HepG2 (cell line): Measurements from ENCODE around the gene EPHA2. TPM values are rescaled to one million over a fixed set of nuclear protein-coding genes. Genes with fewer than 3 reads are reported as not detected.

Source experiments
- BHLHE40 ChIP-seq: IDR thresholded peaks from 2 replicates; pipeline ENCODE4 v1.6.1; 2011; ENCODE audit warnings: low read length, improper control_type of control experiment
- GABPA ChIP-seq, 2 experiments: IDR thresholded peaks; 2 replicates each; pipeline ENCODE4 v1.6.1; 2011 to 2016; ENCODE audit warnings: low read depth in 2 of 2, low read length in 1 of 2, missing biosample characterization in 1 of 2, missing genetic modification characterization in 1 of 2
- GTF2F1 ChIP-seq: fragments of 150-350 bp; IDR thresholded peaks from 2 replicates; pipeline ENCODE4 v1.6.1; 2014; ENCODE audit warnings: low read length
- HMGXB3 ChIP-seq: sonication (generic); formaldehyde crosslinking; IDR thresholded peaks from 2 replicates; pipeline ENCODE4 v1.4.0; 2020; ENCODE audit warnings: missing genetic modification reagents, borderline replicate concordance
- HNF4A ChIP-seq: sonication (generic); formaldehyde crosslinking; IDR thresholded peaks from 2 replicates; pipeline ENCODE4 v1.4.0; 2020; ENCODE audit warnings: missing genetic modification reagents
- HOXA5 ChIP-seq: sonication (generic); formaldehyde crosslinking; IDR thresholded peaks from 2 replicates; pipeline ENCODE4 v1.4.0; 2020; ENCODE audit warnings: missing genetic modification reagents
- JDP2 ChIP-seq: sonication (generic); formaldehyde crosslinking; IDR thresholded peaks from 2 replicates; pipeline ENCODE4 v1.8.1; 2022; ENCODE audit warnings: missing genetic modification reagents, borderline replicate concordance
- KAT2B ChIP-seq: fragments of 150-350 bp; IDR thresholded peaks from 2 replicates; pipeline ENCODE4 v1.6.1; 2014; ENCODE audit warnings: low read depth, low read length, borderline replicate concordance
- KLF6 ChIP-seq: IDR thresholded peaks from 2 replicates; pipeline ENCODE4 v1.8.0; 2016; ENCODE audit warnings: missing biosample characterization, missing genetic modification reagents
- NAIF1 ChIP-seq: sonication (generic); formaldehyde crosslinking; IDR thresholded peaks from 2 replicates; pipeline ENCODE4 v1.5.0; 2020; ENCODE audit warnings: mild to moderate bottlenecking, missing genetic modification reagents, borderline replicate concordance
- PHF8 ChIP-seq: sonication (generic); formaldehyde crosslinking; IDR thresholded peaks from 2 replicates; pipeline ENCODE4 v1.5.0; 2020; ENCODE audit warnings: missing genetic modification reagents
- RCOR2 ChIP-seq: IDR thresholded peaks from 2 replicates; pipeline ENCODE4 v1.6.1; 2016; ENCODE audit warnings: missing biosample characterization, missing genetic modification reagents
- RNF2 ChIP-seq: fragments of 450-650 bp; conservative IDR thresholded peaks from 2 replicates; pipeline ENCODE4 v1.6.1; 2016; ENCODE audit warnings: low read depth
- SALL2 ChIP-seq: sonication (generic); formaldehyde crosslinking; IDR thresholded peaks from 2 replicates; pipeline ENCODE4 v1.8.1; 2023; ENCODE audit warnings: mild to moderate bottlenecking, missing genetic modification reagents, inconsistent platforms
- ZBTB1 ChIP-seq: sonication (generic); formaldehyde crosslinking; IDR thresholded peaks from 2 replicates; pipeline ENCODE4 v1.4.0; 2020; ENCODE audit warnings: missing genetic modification reagents, borderline replicate concordance
- ZMAT5 ChIP-seq: sonication (generic); formaldehyde crosslinking; IDR thresholded peaks from 2 replicates; pipeline ENCODE4 v1.5.0; 2020; ENCODE audit warnings: mild to moderate bottlenecking, low read depth, missing genetic modification reagents, borderline replicate concordance
- ZNF121 ChIP-seq: sonication (generic); formaldehyde crosslinking; IDR thresholded peaks from 2 replicates; pipeline ENCODE4 v1.5.0; 2020; ENCODE audit warnings: mild to moderate bottlenecking, missing genetic modification reagents
- ZNF292 ChIP-seq: sonication (generic); formaldehyde crosslinking; IDR thresholded peaks from 2 replicates; pipeline ENCODE4 v1.8.1; 2022; ENCODE audit warnings: mild to moderate bottlenecking, low read depth, missing genetic modification reagents, borderline replicate concordance
- ZNF343 ChIP-seq: sonication (generic); formaldehyde crosslinking; IDR thresholded peaks from 2 replicates; pipeline ENCODE4 v1.4.0; 2020; ENCODE audit warnings: mild to moderate bottlenecking, missing genetic modification reagents
- ZNF367 ChIP-seq: sonication (generic); formaldehyde crosslinking; IDR thresholded peaks from 2 replicates; pipeline ENCODE4 v1.4.0; 2020; ENCODE audit warnings: missing genetic modification reagents, borderline replicate concordance
- ZNF7 ChIP-seq: IDR thresholded peaks from 2 replicates; pipeline ENCODE4 v1.6.1; 2016; ENCODE audit warnings: missing biosample characterization, missing genetic modification reagents
- ZNF850 ChIP-seq: sonication (generic); formaldehyde crosslinking; conservative IDR thresholded peaks from 2 replicates; pipeline ENCODE4 v1.9.0; 2021; ENCODE audit warnings: mild to moderate bottlenecking, missing genetic modification reagents
- polyA plus RNA-seq, 8 experiments: library from polyadenylated mRNA; depleted of rRNA in 3 of 8; stranded (reverse) in 7 of 8; unstranded in 1 of 8; fragments of >200 nt; fragmentation: Illumina TruSeq in 4 of 8; extraction: Trizol in 4 of 8; gene quantifications; 2 replicates each; pipeline versions ENCODE4 v1.2.1 to v1.2.3, GENCODE V29; 2011 to 2016; ENCODE audit warnings: low read depth in 4 of 8, missing spikeins in 1 of 8, mixed read lengths in 1 of 8; ENCODE audit not compliant: insufficient read depth in 1 of 8
- total RNA-seq, 5 experiments: library from RNA; depleted of rRNA; stranded (reverse); fragments of >200 nt; fragmentation: Illumina TruSeq; extraction: Trizol; gene quantifications; 2 replicates each; pipeline ENCODE4 v1.2.3, GENCODE V29; 2016; ENCODE audit warnings: low read depth in 1 of 5
- TF ChIP-seq, protein P1 (sequence below): sonication (generic); formaldehyde crosslinking; IDR thresholded peaks from 2 replicates; pipeline ENCODE4 v1.4.0; 2020; ENCODE audit warnings: missing genetic modification reagents, mild to moderate bottlenecking, borderline replicate concordance

Gene EPHA2
- total and polyA plus RNA-seq, 2 of the 13 experiments (the other 11 are each of a cell fraction or from before 2014, with no cell fraction given): 33.6 to 53.6 TPM

- TF ChIP-seq HMGXB3: no peak
- peak; percentile 84; the same call in 1 of the 2 replicates for TF ChIP-seq ZNF121 (CRISPR knock-in tag)
- TF ChIP-seq JDP2 (CRISPR knock-in tag): no peak
- TF ChIP-seq ZMAT5 (CRISPR knock-in tag): no peak
- 0 out of 2 replicates have a peak, but pooled peaks have one; percentile 73 for TF ChIP-seq NAIF1
- no peak for TF ChIP-seq RNF2
- TF ChIP-seq BHLHE40: no peak
- TF ChIP-seq SALL2: peak; percentile 71; the same call in 1 of the 2 replicates
- no peak for TF ChIP-seq KLF6 (CRISPR knock-in tag)
- TF ChIP-seq ZNF343: no peak; the same call in 1 of the 2 replicates
- TF ChIP-seq, protein P1, sequence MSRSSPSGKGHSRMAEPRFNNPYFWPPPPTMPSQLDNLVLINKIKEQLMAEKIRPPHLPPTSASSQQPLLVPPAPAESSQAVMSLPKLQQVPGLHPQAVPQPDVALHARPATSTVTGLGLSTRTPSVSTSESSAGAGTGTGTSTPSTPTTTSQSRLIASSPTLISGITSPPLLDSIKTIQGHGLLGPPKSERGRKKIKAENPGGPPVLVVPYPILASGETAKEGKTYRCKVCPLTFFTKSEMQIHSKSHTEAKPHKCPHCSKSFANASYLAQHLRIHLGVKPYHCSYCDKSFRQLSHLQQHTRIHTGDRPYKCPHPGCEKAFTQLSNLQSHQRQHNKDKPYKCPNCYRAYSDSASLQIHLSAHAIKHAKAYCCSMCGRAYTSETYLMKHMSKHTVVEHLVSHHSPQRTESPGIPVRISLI (CRISPR knock-in tag): no peak
- no peak for TF ChIP-seq ZNF850 (CRISPR knock-in tag)
- TF ChIP-seq HOXA5: no peak
- no peak for TF ChIP-seq ZBTB1 (CRISPR knock-in tag)
- no peak for TF ChIP-seq GABPA (IDR thresholded peaks at IDR 0.05; ENCODE audit: low read depth, low read length)
- TF ChIP-seq GABPA (CRISPR knock-in tag; IDR thresholded peaks at IDR 0.05; ENCODE audit: low read depth): no peak
- TF ChIP-seq GTF2F1: no peak
- no peak for TF ChIP-seq KAT2B
- no peak for TF ChIP-seq HNF4A (CRISPR knock-in tag)
- no peak for TF ChIP-seq ZNF292 (CRISPR knock-in tag)
- TF ChIP-seq ZNF367 (CRISPR knock-in tag): no peak
- no peak for TF ChIP-seq ZNF7 (CRISPR knock-in tag)
- TF ChIP-seq PHF8 (CRISPR knock-in tag): no peak
- no peak for TF ChIP-seq RCOR2 (CRISPR knock-in tag)
Observed at GRCh38 chr1:16146279-16147155, 9.4 kb downstream of the EPHA2 start (continued).
